Osteocyte (in vitro differentiated cells): ENCODE measurements around the gene BCL7B. TPM values are rescaled to one million over a fixed set of nuclear protein-coding genes. Genes with fewer than 3 reads are reported as not detected.
"Not testable (repeated sequence)": the region's sequence is repeated elsewhere in the genome, so short reads cannot be mapped to it uniquely, and the experiment has no call there.

ENCODE experiments used
- DNase-seq: peaks from one replicate; pipeline ENCODE4 v3.0.0; 2021; ENCODE audit warnings: mixed read lengths; ENCODE audit not compliant: unreplicated experiment; ENCODE audit errors: extremely low spot score
- H3K27ac Mint-ChIP-seq: one replicate; pipeline ENCODE4 v1.8.0; 2021; ENCODE audit warnings: mild to moderate bottlenecking, mixed read lengths; ENCODE audit not compliant: unreplicated experiment
- H3K27me3 Mint-ChIP-seq: one replicate; pipeline ENCODE4 v1.8.0; 2021; ENCODE audit warnings: mixed read lengths; ENCODE audit not compliant: unreplicated experiment
- H3K36me3 Mint-ChIP-seq: one replicate; pipeline ENCODE4 v1.8.0; 2021; ENCODE audit warnings: mixed read lengths; ENCODE audit not compliant: unreplicated experiment
- H3K4me1 Mint-ChIP-seq: one replicate; pipeline ENCODE4 v1.8.0; 2021; ENCODE audit warnings: mixed read lengths; ENCODE audit not compliant: unreplicated experiment
- H3K4me3 Mint-ChIP-seq: one replicate; pipeline ENCODE4 v1.8.0; 2021; ENCODE audit warnings: mild to moderate bottlenecking, moderate library complexity, mixed read lengths; ENCODE audit not compliant: unreplicated experiment
- H3K9me3 Mint-ChIP-seq: one replicate; pipeline ENCODE4 v1.8.0; 2021; ENCODE audit warnings: mixed read lengths; ENCODE audit not compliant: unreplicated experiment
- total RNA-seq: library from RNA; stranded (reverse); gene quantifications from 2 replicates; pipeline ENCODE4 v1.2.1, GENCODE V29; 2021
- TF ChIP-seq, protein P1 (sequence below): fragments of 200-600 bp; sonication (generic); IDR thresholded peaks from 2 replicates; pipeline ENCODE4 v1.5.0; 2021; ENCODE audit warnings: antibody characterized with exemption, mild to moderate bottlenecking, moderate library complexity

BCL7B gene
- total RNA-seq, 1 donor from 2014 or later = 41.8 TPM

DNA sequence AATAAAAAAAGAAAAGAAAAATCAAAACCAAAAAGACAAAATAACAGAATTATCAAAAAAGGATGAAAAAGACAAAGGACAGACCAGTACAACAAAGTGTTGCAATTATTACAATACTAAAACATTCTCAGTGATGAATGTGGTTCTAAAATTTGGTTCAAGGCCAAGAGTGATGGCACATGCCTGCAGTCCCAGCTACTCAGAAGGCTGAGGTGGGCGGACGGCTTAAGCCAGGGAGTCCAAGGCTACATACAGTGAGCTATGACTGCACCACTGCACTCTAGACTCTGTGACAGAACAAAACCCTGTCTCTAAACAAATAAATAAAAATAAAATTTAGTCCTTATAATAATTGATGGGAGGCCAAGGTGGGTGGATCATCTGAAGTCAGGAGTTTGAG, 49.9 kb downstream of the BCL7B start:
- H3K36me3 Mint-ChIP-seq = peaks cover 40% of the 10 kb centered on the region
- DNase-seq = no peak
- no peak overlapping the region for H3K4me3 Mint-ChIP-seq
- H3K27me3 Mint-ChIP-seq = no peaks in the 10 kb centered on the region
- TF ChIP-seq, protein P1, sequence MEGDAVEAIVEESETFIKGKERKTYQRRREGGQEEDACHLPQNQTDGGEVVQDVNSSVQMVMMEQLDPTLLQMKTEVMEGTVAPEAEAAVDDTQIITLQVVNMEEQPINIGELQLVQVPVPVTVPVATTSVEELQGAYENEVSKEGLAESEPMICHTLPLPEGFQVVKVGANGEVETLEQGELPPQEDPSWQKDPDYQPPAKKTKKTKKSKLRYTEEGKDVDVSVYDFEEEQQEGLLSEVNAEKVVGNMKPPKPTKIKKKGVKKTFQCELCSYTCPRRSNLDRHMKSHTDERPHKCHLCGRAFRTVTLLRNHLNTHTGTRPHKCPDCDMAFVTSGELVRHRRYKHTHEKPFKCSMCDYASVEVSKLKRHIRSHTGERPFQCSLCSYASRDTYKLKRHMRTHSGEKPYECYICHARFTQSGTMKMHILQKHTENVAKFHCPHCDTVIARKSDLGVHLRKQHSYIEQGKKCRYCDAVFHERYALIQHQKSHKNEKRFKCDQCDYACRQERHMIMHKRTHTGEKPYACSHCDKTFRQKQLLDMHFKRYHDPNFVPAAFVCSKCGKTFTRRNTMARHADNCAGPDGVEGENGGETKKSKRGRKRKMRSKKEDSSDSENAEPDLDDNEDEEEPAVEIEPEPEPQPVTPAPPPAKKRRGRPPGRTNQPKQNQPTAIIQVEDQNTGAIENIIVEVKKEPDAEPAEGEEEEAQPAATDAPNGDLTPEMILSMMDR = no peak
- peaks cover 17% of the 10 kb centered on the region for H3K4me1 Mint-ChIP-seq
- no peak overlapping the region for H3K27ac Mint-ChIP-seq
- no peaks in the 10 kb centered on the region for H3K9me3 Mint-ChIP-seq

DNA sequence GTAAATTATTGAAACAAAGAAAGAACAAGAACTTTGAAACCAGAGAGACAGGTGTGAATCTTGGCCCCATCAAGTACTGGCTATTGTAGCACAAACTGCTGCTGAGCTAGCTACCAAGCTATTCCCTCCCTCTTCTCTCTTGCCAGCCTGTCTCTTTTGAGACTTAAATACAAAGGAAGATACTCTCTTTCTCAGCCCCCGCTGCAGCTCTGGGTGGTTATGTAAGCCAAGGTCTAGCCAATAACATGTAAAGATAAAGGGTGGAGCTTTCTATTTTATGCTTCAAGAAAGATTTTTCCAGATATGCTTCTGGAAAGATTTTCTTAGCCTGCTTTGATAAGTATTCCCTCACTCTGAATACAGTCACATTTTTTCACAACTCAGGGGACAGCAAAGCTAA, 52.6 kb downstream of the BCL7B start:
- TF ChIP-seq, protein P1 = no peak
- no peak for DNase-seq
- no peaks in the 10 kb centered on the region for H3K4me1 Mint-ChIP-seq
- no peaks in the 10 kb centered on the region for H3K9me3 Mint-ChIP-seq
- no peak overlapping the region for H3K27ac Mint-ChIP-seq
- peaks cover 45% of the 10 kb centered on the region for H3K36me3 Mint-ChIP-seq
- no peak overlapping the region for H3K4me3 Mint-ChIP-seq
- no peaks in the 10 kb centered on the region for H3K27me3 Mint-ChIP-seq

DNA sequence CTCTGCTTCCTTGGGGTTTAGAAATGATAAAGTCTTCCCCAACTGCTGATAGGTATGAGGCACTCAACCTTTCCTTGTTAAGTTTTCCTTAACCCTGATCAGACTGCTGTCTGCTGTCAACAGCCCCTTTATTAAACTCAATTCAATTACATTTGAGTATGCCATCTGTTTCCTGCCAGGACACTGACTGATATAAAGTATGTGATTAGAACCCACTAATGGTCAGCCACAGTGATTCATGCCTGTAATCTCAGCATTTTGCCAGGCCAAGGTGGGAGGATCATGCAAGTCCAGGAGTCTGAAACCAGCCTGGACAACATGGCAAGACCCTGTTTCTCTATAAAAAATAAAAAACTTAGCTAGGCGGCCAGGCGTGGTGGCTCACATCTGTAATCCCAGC, 53.5 kb downstream of the BCL7B start:
- TF ChIP-seq, protein P1 = no peak
- Mint-ChIP-seq H3K4me1 (no peaks in the 10 kb centered on the region), H3K9me3 (no peaks in the 10 kb centered on the region), H3K36me3 (peaks cover 48% of the 10 kb centered on the region), H3K27ac (no peak overlapping the region), H3K4me3 (no peak overlapping the region), H3K27me3 (no peaks in the 10 kb centered on the region)
- no peak for DNase-seq

DNA sequence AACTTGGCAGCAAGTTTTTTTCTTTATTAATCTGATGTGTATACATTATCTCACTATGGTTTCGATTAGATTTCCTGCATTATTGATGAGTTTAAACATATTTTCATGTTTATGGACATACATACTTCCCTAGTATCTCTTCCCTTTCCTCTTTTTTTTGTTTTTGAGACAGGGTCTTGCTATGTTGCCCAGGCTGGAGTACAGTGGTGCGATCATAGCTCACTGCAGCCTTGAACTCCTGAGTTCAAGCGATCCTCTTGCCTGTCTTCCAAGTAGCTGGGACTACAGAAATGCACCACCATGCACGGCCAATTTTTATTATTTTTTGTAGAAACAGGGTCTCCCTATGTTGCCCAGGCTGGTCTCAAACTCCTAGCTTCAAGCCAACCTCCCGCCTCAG, 54.3 kb downstream of the BCL7B start:
- no peak for DNase-seq
- no peaks in the 10 kb centered on the region for H3K4me1 Mint-ChIP-seq
- no peaks in the 10 kb centered on the region for H3K27me3 Mint-ChIP-seq
- no peak overlapping the region for H3K27ac Mint-ChIP-seq
- no peaks in the 10 kb centered on the region for H3K9me3 Mint-ChIP-seq
- H3K4me3 Mint-ChIP-seq = no peak overlapping the region
- H3K36me3 Mint-ChIP-seq = peaks cover 48% of the 10 kb centered on the region
- TF ChIP-seq, protein P1 = no peak

DNA sequence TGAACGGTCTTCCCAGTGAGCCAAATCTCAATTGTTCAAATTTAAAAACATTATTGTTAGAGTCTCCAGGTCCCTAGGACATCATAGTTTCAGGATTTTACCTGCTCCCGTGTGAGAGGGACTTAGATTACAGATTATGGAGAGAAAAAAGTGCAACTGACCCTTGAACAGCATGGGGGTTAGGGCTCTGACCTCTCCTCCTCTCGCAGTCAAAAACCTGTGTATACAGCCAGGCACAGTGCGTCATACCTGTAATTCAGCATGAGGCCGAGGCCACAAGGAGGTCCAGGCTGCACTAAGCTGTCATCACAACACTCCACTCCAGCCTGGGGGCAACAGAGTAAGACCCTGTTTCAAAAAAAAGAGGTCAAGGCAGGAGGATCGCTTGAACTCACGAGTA, 60.9 kb downstream of the BCL7B start:
- no peak overlapping the region for H3K4me3 Mint-ChIP-seq
- TF ChIP-seq, protein P1 = no peak
- H3K27ac Mint-ChIP-seq = no peak overlapping the region
- no peaks in the 10 kb centered on the region for H3K4me1 Mint-ChIP-seq
- DNase-seq = no peak
- peaks cover 65% of the 10 kb centered on the region for H3K36me3 Mint-ChIP-seq
- H3K9me3 Mint-ChIP-seq = no peaks in the 10 kb centered on the region
- no peaks in the 10 kb centered on the region for H3K27me3 Mint-ChIP-seq

DNA sequence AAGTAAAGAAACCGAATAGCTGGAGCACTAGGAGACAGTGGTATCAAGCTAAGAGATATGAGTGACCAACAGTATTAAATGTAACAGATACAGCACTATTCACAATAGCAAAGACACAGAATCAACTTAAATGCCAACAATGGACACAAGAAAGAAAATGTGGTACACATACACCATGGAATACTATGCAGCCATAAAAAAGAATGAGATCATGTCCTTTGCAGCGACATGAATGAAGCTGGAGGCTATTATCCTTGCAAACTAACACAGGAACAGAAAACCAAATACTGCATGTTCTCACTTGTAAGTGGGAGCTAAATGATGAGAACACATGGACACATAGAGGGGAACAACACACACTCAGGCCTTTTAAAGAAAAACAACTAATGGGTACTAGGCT, 62.0 kb downstream of the BCL7B start:
- not testable (repeated sequence) for H3K9me3 Mint-ChIP-seq, DNase-seq, H3K4me3 Mint-ChIP-seq, H3K27me3 Mint-ChIP-seq, H3K27ac Mint-ChIP-seq, H3K4me1 Mint-ChIP-seq
- peaks cover 59% of the 10 kb centered on the region for H3K36me3 Mint-ChIP-seq
